PC-9 (cell line): ENCODE data around the gene ZNF714. TPM values are rescaled to one million over a fixed set of nuclear protein-coding genes. Genes with fewer than 3 reads are reported as not detected.

Experiments used
- BruUV-seq: library from RNA; stranded (reverse); fragments of 400-500 nt; replicated peaks from 2 replicates; lab custom pipeline; 2021; lab: Mats Ljungman, UMichigan
- CTCF ChIA-PET: fragments of 300-600 bp; sonication (Branson Sonifier 250); formaldehyde crosslinking; loops from one replicate; lab custom pipeline; 2022; ENCODE audit warnings: antibody characterized with exemption; lab: Charles Lee
- POLR2A ChIA-PET: fragments of 300-600 bp; sonication (Branson Sonifier 250); formaldehyde crosslinking; loops from one replicate; lab custom pipeline; 2022; ENCODE audit warnings: antibody characterized with exemption; ENCODE audit not compliant: unreplicated experiment; lab: Charles Lee
- DNase-seq, 2 experiments: peaks; one replicate each; pipeline versions ENCODE4 v3.0.0 to v3.0.0-alpha.2; 2015 to 2022; ENCODE audit warnings: mixed read lengths in 1 of 2
- H2AFZ ChIP-seq: fragments of 200-600 bp; sonication (generic); 2 replicates; pipeline ENCODE4 v1.8.1; 2017; ENCODE audit warnings: antibody characterized with exemption
- H3F3A ChIP-seq: fragments of 200-600 bp; sonication (generic); 2 replicates; pipeline ENCODE4 v1.8.1; 2017; ENCODE audit warnings: antibody characterized with exemption, mild to moderate bottlenecking, low read depth; ENCODE audit not compliant: insufficient read depth
- H3K27ac ChIP-seq: fragments of 200-600 bp; sonication (generic); 2 replicates; pipeline ENCODE4 v1.6.1; 2016; ENCODE audit warnings: mixed run types
- H3K27me3 ChIP-seq: fragments of 200-600 bp; sonication (generic); 2 replicates; pipeline ENCODE4 v1.6.1; 2016; ENCODE audit warnings: low read depth, mixed run types; ENCODE audit not compliant: insufficient read depth
- H3K36me3 ChIP-seq: fragments of 200-600 bp; sonication (generic); 2 replicates; pipeline ENCODE4 v1.6.1; 2016; ENCODE audit warnings: low read depth, mixed run types
- H3K4me1 ChIP-seq: fragments of 200-600 bp; sonication (generic); replicated peaks from 2 replicates; pipeline ENCODE4 v1.6.1; 2016; ENCODE audit warnings: mixed run types; ENCODE audit not compliant: insufficient read depth
- H3K4me2 ChIP-seq: fragments of 200-600 bp; sonication (generic); 2 replicates; pipeline ENCODE4 v1.6.1; 2017; ENCODE audit warnings: mixed run types
- H3K4me3 ChIP-seq: fragments of 200-600 bp; sonication (generic); 2 replicates; pipeline ENCODE4 v1.6.1; 2016; ENCODE audit warnings: mixed run types
- H3K79me2 ChIP-seq: fragments of 200-600 bp; sonication (generic); 2 replicates; pipeline ENCODE4 v1.6.1; 2017; ENCODE audit warnings: low read depth, mixed run types
- H3K9me2 ChIP-seq: fragments of 200-600 bp; sonication (generic); 2 replicates; pipeline ENCODE4 v1.8.1; 2017; ENCODE audit warnings: mild to moderate bottlenecking; ENCODE audit not compliant: insufficient read depth
- H3K9me3 ChIP-seq: fragments of 200-600 bp; sonication (generic); 2 replicates; pipeline ENCODE4 v1.8.1; 2016; ENCODE audit warnings: low read depth; ENCODE audit not compliant: insufficient read depth
- H4K20me1 ChIP-seq: fragments of 200-600 bp; sonication (generic); 2 replicates; pipeline ENCODE4 v1.8.1; 2017; ENCODE audit not compliant: insufficient read depth
- CTCF ChIP-seq: fragments of 200-600 bp; sonication (generic); conservative IDR thresholded peaks from 2 replicates; pipeline ENCODE4 v1.6.1; 2017; ENCODE audit warnings: mixed run types, antibody characterized with exemption, mild to moderate bottlenecking, moderate library complexity
- EZH2 ChIP-seq: fragments of 200-600 bp; sonication (generic); IDR thresholded peaks from 2 replicates; pipeline ENCODE4 v1.8.0; 2017; ENCODE audit warnings: antibody characterized with exemption, low read depth
- intact Hi-C: fragments of 100-400 bp; cut with micrococcal nuclease; formaldehyde crosslinking; loops from one replicate; pipeline ENCODE4 v1.10.0; 2022; ENCODE audit not compliant: unreplicated experiment
- total RNA-seq: library from RNA; stranded (reverse); gene quantifications from 2 replicates; pipeline ENCODE4 v1.2.3, GENCODE V29; 2021

The ZNF714 gene
- total RNA-seq, 1 experiment from 2014 or later: 8.0 TPM

- H3F3A ChIP-seq: no peaks in the 10 kb centered on the region
- 0 out of 2 replicates have a peak, but pooled peaks cover 3% of the 10 kb centered on the region for H3K36me3 ChIP-seq
- H3K9me2 ChIP-seq: no peaks in the 10 kb centered on the region
- no peak overlapping the region for H3K27ac ChIP-seq
- H3K4me1 ChIP-seq: no peaks in the 10 kb centered on the region
- no TSS peak for BruUV-seq
- no peak for DNase-seq
- intact Hi-C loops: no loop called here
- H3K9me3 ChIP-seq: peaks cover 6% of the 10 kb centered on the region; the same call in 1 of the 2 replicates
- no peak overlapping the region for H3K4me2 ChIP-seq
- ChIA-PET POLR2A (no interaction called here), CTCF (no interaction called here)
- H3K79me2 ChIP-seq: no peaks in the 10 kb centered on the region
- TF ChIP-seq CTCF (no peak), EZH2 (no peak)
- H2AFZ ChIP-seq: no peak overlapping the region
- no peaks in the 10 kb centered on the region for H4K20me1 ChIP-seq
- no peaks in the 10 kb centered on the region for H3K27me3 ChIP-seq
- no peak overlapping the region for H3K4me3 ChIP-seq
Measured at GRCh38 chr19:21109116-21109515, 27.1 kb downstream of the ZNF714 start.

GRCh38 chr19:21110183-21110582 lies 28.2 kb downstream of the ZNF714 start:
- Histone ChIP-seq H3K4me3 (no peak overlapping the region), H3K27me3 (no peaks in the 10 kb centered on the region), H4K20me1 (no peaks in the 10 kb centered on the region), H3K27ac (no peak overlapping the region), H3K4me2 (no peak overlapping the region), H3F3A (no peaks in the 10 kb centered on the region), H3K79me2 (no peaks in the 10 kb centered on the region), H3K4me1 (no peaks in the 10 kb centered on the region), H3K9me3 (peaks cover 6% of the 10 kb centered on the region; the same call in 1 of the 2 replicates), H3K9me2 (no peaks in the 10 kb centered on the region), H3K36me3 (0 out of 2 replicates have a peak, but pooled peaks cover 2% of the 10 kb centered on the region), H2AFZ (no peak overlapping the region)
- BruUV-seq: no TSS peak
- intact Hi-C loops: no loop called here
- DNase-seq: no peak
- ChIA-PET POLR2A (no interaction called here), CTCF (no interaction called here)
- no peak for TF ChIP-seq CTCF
- no peak for TF ChIP-seq EZH2

DNA sequence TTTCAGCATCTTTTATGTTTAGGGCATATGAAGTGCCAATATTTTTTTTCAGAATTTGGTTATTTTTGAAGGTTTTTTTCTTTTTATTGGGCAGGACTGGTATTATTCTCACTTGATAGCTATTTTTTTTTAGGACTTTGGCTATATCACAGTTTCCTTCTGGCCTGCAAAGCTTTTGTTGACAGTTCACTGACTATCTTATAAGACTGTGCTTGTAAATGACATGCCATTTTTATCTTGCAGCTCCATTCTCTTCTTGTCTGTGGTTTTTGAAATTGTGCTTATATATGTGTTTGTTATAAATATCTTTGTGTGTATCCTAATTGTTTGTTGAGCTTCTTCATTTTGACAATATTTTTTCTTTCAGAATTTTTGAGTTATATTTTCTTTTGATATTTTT lies 33.4 kb downstream of the ZNF714 start:
- H2AFZ ChIP-seq: no peak overlapping the region
- H3K4me1 ChIP-seq: no peaks in the 10 kb centered on the region
- no peaks in the 10 kb centered on the region for H3K27me3 ChIP-seq
- ChIA-PET POLR2A (interaction anchor here (0.6 kb wide), 1 partner anchor 192 kb away, joined by 4 read pairs; no protein-coding TSS in a partner anchor), CTCF (no interaction called here)
- H3F3A ChIP-seq: no peaks in the 10 kb centered on the region
- H3K36me3 ChIP-seq: peaks cover 10% of the 10 kb centered on the region
- H3K4me3 ChIP-seq: no peak overlapping the region
- H3K9me3 ChIP-seq: peaks cover 16% of the 10 kb centered on the region; the same call in 1 of the 2 replicates
- no peak for TF ChIP-seq CTCF
- no peak for TF ChIP-seq EZH2
- H3K9me2 ChIP-seq: no peaks in the 10 kb centered on the region
- no TSS peak for BruUV-seq
- no peaks in the 10 kb centered on the region for H3K79me2 ChIP-seq
- H4K20me1 ChIP-seq: no peaks in the 10 kb centered on the region
- intact Hi-C loops: no loop called here
- H3K27ac ChIP-seq: no peak overlapping the region
- H3K4me2 ChIP-seq: no peak overlapping the region
- no peak for DNase-seq
